ENCODE results near the gene PGGHG. TPM values are rescaled to one million over a fixed set of nuclear protein-coding genes. Genes with fewer than 3 reads are reported as not detected.
"Not testable (repeated sequence)": the region's sequence is repeated elsewhere in the genome, so short reads cannot be mapped to it uniquely, and the experiment has no call there.

The PGGHG gene
- total RNA-seq, 1 donor from 2014 or later: 163 TPM

- Histone ChIP-seq H3K27ac (peak overlapping the region; percentile 88), H3K27me3 (ENCODE audit: low read depth) (peaks cover 12% of the 10 kb centered on the region), H3K36me3 (no peaks in the 10 kb centered on the region), H3K4me3 (no peak overlapping the region), H3K9me3 (no peaks in the 10 kb centered on the region), H3K4me1 (peaks cover 36% of the 10 kb centered on the region)
- intact Hi-C loops (cut with DNase I): loop anchor here (10.0 kb wide), 1 partner anchor 50 kb away; no protein-coding TSS in a partner anchor
- ATAC-seq (no peak), DNase-seq (peak; percentile 70)
- TF ChIP-seq CTCF (IDR thresholded peaks at IDR 0.05): peak; percentile 73
Observed at GRCh38 chr11:304915-305843, 16.3 kb downstream of the PGGHG start.

GRCh38 chr11:305844-306211, 16.9 kb downstream of the PGGHG start:
- TF ChIP-seq CTCF (IDR thresholded peaks at IDR 0.05): no peak
- H3K4me3 ChIP-seq: no peak overlapping the region
- no peaks in the 10 kb centered on the region for H3K36me3 ChIP-seq
- no peak for ATAC-seq
- no peaks in the 10 kb centered on the region for H3K9me3 ChIP-seq
- H3K4me1 ChIP-seq: peaks cover 33% of the 10 kb centered on the region
- peaks cover 5% of the 10 kb centered on the region for H3K27me3 ChIP-seq (ENCODE audit: low read depth)
- H3K27ac ChIP-seq: peak overlapping the region; percentile 88
- DNase-seq: no peak
- intact Hi-C loops (cut with DNase I): loop anchor here (10.0 kb wide), 1 partner anchor 49 kb away; no protein-coding TSS in a partner anchor

DNA sequence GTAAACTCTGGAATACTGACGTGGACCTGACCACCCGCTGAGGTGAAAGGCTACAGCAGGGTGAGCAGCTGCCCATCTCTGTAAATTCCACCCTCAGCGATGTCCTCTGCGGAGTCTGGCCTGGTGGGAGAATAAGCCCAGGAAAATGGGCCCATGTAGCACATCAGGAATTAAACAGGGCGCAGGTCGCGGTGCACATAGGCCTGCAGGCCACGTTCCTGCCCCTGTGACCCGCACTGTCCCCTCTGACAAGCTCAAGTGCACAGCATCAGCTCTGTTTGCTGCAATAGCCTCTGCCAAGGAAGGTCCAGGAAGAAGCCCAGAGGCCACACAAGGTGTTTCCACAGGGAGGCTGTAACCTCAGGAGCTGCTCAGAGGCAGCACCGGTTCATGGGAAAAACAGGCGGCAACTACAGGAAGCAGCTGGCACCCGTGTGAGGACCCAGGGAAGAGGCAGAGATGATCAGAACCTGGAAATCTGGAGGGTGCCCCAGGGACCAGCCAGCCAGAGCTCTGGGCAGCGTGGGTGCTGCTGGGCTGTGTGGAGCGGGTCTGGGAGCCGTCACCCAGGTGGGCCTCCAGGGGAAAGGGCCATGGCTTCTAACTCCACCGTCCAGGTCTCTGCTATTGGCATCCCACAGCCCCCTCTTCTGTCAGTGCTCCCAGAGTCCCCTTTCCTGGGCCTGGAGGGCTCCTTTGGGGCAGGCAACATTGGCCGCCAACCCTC, 17.9 kb downstream of the PGGHG start:
- Histone ChIP-seq H3K36me3 (no peaks in the 10 kb centered on the region), H3K4me1 (peaks cover 35% of the 10 kb centered on the region), H3K27ac (peak overlapping the region; percentile 88), H3K4me3 (no peak overlapping the region), H3K9me3 (no peaks in the 10 kb centered on the region), H3K27me3 (ENCODE audit: low read depth) (no peaks in the 10 kb centered on the region)
- no peak for TF ChIP-seq CTCF (IDR thresholded peaks at IDR 0.05)
- intact Hi-C loops (cut with DNase I): loop anchor here (10.0 kb wide), 1 partner anchor 48 kb away; no protein-coding TSS in a partner anchor
- ATAC-seq (no peak), DNase-seq (peak; percentile 44)

DNA sequence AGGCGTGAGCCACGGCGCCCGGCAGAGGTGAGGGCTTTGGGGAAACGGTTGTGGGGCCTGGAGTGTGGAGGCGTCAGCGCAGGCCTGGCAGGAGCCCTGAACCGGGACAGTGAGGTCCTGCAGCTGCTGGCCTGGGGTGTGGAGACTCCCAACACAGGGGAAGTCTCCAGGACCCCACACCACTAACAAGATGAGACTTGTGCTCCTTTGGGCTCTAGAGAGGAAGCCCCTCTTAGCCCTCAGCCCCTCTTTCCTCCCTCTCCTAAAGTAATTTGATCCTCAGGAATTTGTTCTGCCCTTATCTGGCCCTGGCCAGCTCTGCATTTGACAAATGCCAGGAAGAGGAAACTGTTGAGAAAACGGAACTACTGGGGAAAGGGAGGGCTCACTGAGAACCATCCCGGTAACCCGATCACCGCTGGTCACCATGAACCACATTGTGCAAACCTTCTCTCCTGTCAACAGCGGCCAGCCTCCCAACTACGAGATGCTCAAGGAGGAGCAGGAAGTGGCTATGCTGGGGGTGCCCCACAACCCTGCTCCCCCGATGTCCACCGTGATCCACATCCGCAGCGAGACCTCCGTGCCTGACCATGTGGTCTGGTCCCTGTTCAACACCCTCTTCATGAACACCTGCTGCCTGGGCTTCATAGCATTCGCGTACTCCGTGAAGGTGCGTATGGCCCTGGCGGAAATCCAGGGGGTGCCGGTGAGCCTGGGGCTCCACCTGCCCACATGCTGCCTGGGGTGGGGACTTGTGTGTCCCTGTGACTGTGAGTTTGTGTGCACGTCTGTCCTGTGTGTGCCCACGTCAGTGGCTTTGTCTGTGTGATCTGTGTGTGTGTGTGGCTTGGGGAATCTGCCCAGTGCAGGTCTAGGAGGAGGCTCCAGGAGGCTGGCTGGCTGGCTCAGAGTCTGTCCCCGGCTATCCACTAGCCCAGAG, 19.1 kb downstream of the PGGHG start, which contains the start of gene IFITM2:
Gene IFITM2 (plus strand): TSS at position 51 of the 943 bp plus-strand sequence. CDS start 377 bp downstream, at position 428.
- not testable (repeated sequence) for H3K9me3 ChIP-seq; H3K36me3 ChIP-seq; H3K27me3 ChIP-seq (ENCODE audit: low read depth)
- intact Hi-C loops (cut with DNase I): loop anchor here (10.0 kb wide), 1 partner anchor 47 kb away; no protein-coding TSS in a partner anchor
- DNase-seq (peak; percentile 87), ATAC-seq (peak; percentile 76 to 78)
- H3K27ac ChIP-seq: peak within 1 kb of the TSS; percentile 88
- peak; percentile 19 for TF ChIP-seq CTCF (IDR thresholded peaks at IDR 0.05)
- peaks cover 46% of the 10 kb centered on the region for H3K4me1 ChIP-seq
- H3K4me3 ChIP-seq: peak within 1 kb of the TSS; percentile 66

- peaks cover 55% of the 10 kb centered on the region for H3K4me1 ChIP-seq
- H3K36me3 ChIP-seq; H3K9me3 ChIP-seq; H3K27me3 ChIP-seq (ENCODE audit: low read depth): not testable (repeated sequence)
- peak overlapping the region; percentile 88 for H3K27ac ChIP-seq
- DNase-seq (peak; percentile 39), ATAC-seq (peak in 1 of 2 donors; percentile 0)
- H3K4me3 ChIP-seq: peak overlapping the region; percentile 66
- intact Hi-C loops (cut with DNase I): loop anchor here (10.0 kb wide), 1 partner anchor 46 kb away; no protein-coding TSS in a partner anchor
Observed at GRCh38 chr11:308740-309665, 20.1 kb downstream of the PGGHG start.

- H3K36me3 ChIP-seq; DNase-seq; H3K27me3 ChIP-seq (ENCODE audit: low read depth); H3K9me3 ChIP-seq: not testable (repeated sequence)
- H3K4me1 ChIP-seq: peaks cover 53% of the 10 kb centered on the region
- peak overlapping the region; percentile 88 for H3K27ac ChIP-seq
- peak; percentile 3 to 20 for ATAC-seq
- intact Hi-C loops (cut with DNase I): loop anchor here (10.0 kb wide), 1 partner anchor 45 kb away; no protein-coding TSS in a partner anchor
- peak overlapping the region; percentile 66 for H3K4me3 ChIP-seq
Observed at GRCh38 chr11:309979-310572, 21.1 kb downstream of the PGGHG start.

- DNase-seq; intact Hi-C loops (cut with DNase I); H3K27me3 ChIP-seq (ENCODE audit: low read depth); H3K9me3 ChIP-seq; H3K36me3 ChIP-seq: not testable (repeated sequence)
- H3K27ac ChIP-seq: peak overlapping the region; percentile 77
- peaks cover 59% of the 10 kb centered on the region for H3K4me1 ChIP-seq
- ATAC-seq: peak; percentile 71 to 80
- peak overlapping the region; percentile 42 for H3K4me3 ChIP-seq
Observed at GRCh38 chr11:311013-311748, 22.3 kb downstream of the PGGHG start.

All from lower lobe of right lung (tissue), 2 donors.